Testis (tissue), 2 donors: ENCODE data around the gene CYP2C18.

Source experiments
- POLR2A ChIP-seq: fragments of 450-650 bp; IDR thresholded peaks from one replicate; pipeline ENCODE4 v1.6.1; 2017; ENCODE audit warnings: antibody characterized with exemption, mild to moderate bottlenecking, moderate library complexity
- TF ChIP-seq, protein P1 (sequence below), 3 experiments: fragments of 450-650 bp in 2 of 3; fragments of 200-600 bp in 1 of 3; sonication (generic) in 1 of 3; IDR thresholded peaks; one replicate each; pipeline ENCODE4 v1.5.1; 2016 to 2019; ENCODE audit warnings: antibody characterized with exemption in 3 of 3, mild to moderate bottlenecking in 2 of 3, moderate library complexity in 1 of 3

DNA sequence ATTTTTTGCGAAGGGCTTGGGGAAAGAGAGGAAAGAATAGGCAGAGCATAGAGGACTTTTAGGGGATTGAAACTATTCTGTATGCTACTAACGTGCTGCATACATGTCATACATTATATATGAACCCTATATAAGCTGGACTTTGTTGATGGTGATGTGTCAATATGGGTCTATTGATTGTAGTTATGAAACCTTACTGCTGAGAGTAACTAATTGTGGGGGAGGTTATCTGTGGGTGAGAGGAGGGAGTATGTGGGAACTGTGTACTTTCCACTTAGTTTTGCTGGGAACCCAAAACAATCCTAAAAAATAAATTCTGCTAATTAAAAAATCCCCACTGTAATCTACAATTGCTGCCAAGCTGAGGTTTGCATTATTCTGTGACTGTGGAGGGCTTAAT, 63.6 kb downstream of the CYP2C18 start:
- no peak for TF ChIP-seq POLR2A
- TF ChIP-seq, protein P1, sequence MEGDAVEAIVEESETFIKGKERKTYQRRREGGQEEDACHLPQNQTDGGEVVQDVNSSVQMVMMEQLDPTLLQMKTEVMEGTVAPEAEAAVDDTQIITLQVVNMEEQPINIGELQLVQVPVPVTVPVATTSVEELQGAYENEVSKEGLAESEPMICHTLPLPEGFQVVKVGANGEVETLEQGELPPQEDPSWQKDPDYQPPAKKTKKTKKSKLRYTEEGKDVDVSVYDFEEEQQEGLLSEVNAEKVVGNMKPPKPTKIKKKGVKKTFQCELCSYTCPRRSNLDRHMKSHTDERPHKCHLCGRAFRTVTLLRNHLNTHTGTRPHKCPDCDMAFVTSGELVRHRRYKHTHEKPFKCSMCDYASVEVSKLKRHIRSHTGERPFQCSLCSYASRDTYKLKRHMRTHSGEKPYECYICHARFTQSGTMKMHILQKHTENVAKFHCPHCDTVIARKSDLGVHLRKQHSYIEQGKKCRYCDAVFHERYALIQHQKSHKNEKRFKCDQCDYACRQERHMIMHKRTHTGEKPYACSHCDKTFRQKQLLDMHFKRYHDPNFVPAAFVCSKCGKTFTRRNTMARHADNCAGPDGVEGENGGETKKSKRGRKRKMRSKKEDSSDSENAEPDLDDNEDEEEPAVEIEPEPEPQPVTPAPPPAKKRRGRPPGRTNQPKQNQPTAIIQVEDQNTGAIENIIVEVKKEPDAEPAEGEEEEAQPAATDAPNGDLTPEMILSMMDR (IDR thresholded peaks at IDR 0.05): no peak
